Hepatic stellate cell (primary cell): ENCODE data around the gene TMIGD2.
A peak's percentile ranks its signal among the peaks of the same experiment; 100 is the strongest.
"Not testable (repeated sequence)": the region's sequence is repeated elsewhere in the genome, so short reads cannot be mapped to it uniquely, and the experiment has no call there.

Experiments used
- DNase-seq: peaks from one replicate; pipeline ENCODE4 v3.0.0; 2011; ENCODE audit warnings: low spot score

TMIGD2 gene

DNA sequence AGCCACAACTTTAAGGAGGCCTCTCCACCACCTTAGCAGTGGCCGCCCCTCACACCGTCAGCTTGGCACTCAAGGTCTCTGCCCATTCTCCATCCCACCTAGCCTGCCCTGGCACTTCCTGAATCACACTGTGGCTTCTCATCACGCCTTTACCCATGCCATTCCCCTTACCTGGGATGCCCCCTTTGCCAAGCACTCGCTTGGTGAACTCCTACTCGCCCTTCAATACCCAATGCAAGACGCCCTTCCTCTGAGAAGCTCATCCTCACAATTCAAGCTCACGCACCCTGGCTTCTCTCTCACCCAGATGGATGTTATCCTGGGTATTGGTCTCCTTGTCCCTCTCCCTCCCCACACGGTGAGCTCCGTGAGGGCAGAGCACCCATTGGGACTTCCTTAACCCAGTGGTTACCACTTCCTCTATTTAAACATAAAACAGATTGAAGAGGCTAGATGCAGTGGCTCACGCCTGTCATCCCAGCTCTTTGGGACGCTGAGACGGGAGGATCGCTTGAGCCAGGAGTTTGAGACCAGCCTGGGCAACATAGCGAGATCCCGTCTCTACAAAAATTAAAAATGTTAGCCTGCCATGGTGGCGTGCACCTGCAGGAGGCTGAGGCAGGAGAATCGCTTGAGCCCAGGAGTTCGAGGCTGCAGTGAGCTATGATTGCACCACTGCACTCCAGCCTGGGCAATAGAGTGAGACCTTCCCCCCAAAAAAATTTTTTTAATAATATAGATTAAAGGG is 35.8 kb downstream of the TMIGD2 start:
- DNase-seq = no peak

DNA sequence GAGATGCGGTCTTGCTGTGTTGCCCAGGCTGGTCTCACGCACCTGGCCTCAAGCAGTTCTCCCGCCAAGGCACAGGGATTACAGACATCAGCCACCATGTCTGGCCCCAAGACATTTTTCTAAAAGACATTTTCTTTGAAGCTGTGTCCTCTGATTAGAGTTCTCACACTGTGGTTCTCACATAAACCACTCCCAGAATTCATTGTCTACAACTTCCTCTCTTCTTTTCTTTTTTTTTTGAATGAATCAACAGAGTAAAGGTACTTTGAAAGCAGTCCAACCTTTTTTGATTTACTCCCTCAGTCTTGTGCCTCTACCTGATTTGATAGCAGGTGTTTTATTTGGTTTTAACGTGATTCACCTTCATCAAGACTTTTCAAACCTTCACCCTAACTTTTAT is 37.4 kb downstream of the TMIGD2 start:
- no peak for DNase-seq

DNA sequence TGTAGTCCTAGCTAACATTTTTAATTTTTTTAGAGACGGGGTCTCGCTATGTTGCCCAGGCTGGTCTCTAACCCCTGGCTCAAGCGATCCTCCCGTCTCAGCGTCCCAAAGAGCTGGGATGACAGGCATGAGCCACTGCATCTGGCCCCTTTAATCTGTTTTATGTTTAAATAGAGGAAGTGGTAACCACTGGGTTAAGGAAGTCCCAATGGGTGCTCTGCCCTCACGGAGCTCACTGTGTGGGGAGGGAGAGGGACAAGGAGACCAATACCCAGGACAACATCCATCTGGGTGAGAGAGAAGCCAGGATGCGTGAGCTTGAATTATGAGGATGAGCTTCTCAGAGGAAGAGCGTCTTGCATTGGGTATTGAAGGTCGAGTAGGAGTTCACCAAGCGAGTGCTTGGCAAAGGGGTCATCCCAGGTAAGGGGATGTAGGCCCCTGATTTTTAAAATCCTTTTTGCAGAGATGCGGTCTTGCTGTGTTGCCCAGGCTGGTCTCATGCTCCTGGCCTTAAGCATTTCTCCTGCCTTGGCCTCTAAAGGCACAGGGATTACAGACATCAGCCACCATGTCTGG is 41.5 kb downstream of the TMIGD2 start:
- no peak for DNase-seq

DNA sequence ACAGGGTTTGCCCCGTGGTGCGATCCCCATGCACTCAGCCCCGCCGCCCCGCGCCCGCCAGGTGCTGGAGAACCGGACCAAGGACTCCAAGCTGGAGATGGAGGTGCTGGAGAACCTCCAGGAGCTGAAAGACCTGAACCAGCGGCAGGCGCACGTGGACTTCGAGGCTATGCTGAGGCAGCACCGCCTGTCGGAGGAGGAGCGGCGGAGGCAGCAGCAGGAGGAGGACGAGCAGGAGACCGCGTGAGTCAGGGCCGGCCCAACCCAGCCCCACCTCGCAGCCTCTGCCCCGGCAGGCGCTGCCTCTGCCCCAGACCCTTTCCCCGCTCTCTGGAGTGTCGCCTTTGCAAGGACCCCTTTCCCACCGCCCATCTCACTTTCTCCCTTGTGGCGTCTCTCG is 44.0 kb downstream of the TMIGD2 start:
- no peak for DNase-seq

DNA sequence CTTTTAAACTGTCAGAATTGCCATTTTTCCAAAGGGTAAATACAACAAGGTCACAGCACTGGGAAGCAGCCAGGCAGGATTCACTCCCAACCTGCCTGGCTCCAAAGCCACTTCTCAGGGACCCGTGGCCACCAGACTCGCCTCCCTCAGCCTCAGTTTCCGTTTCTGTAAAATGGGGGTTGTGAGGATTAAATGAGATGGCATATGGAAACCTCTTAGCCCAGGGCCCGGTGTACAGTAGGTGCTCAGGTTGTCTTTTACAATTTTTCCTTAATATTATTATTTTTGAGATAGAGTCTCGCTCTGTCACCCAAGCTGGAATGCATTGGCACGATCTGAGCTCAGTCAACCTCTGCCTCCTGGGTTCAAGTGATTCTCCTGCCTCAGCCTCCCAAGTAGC is 45.2 kb downstream of the TMIGD2 start:
- no peak for DNase-seq

DNA sequence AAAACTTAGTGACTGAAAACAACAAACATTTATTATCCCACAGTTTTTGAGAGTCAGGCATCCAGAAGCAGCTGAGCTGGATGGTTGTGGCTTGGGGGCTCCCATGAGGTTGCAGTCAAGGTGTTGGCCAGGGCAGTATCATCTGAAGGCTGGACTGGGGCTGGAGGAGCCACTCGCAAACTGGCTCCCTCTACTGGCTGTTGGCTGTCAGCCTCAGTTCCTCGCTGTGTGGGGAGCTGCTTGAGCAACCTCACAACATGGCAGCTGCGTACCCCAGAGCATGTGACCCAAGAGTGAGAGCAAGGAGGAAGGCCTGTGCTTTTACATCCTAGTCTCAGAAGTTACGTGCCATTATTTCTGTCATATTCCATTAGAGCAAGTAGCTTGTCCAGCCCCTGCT is 45.6 kb downstream of the TMIGD2 start:
- DNase-seq = no peak

DNA sequence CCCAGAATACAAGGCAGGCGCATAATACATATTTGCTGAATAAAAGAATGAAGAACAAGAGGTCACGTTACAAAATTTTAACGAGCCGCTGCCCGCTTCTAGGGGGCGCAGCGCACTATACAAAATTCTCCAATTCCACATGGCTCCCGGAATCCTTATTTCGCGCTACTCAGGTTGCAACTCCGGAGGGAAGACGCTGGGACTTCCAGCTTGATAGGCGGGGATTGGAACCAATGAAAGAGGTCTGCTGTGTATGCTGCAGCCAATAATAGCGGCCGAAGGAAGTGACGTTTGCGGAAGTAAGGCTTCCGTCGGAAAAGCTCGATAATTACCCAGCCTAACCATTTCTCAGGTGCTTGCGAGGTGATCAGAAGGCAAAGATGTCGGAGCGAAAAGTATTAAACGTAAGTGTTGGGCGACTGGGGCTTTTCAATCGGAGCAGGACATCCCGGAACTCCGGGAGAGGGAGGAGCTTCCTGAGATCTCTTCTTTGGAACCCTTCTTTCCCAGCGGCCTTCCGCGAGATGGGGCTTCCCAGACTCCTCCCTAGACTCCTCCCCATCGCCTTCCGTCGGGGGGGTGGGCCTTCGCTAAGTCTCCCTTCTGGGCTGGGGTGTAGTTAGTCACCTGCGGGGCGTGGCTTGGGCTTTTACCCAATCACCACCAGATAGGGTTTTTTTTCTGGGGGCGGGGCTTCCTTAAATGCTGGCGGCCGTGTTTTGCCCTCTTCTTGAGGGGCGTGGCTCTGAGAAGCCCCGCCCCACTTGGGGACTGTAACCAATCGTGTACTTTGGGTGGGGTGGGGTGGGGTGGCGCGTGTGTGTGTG is 55.2 kb downstream of the TMIGD2 start, which contains the start of gene YJU2:
TSS of gene YJU2 (plus strand) at position 314 of the 827 bp plus-strand sequence. CDS start at position 381, 67 bp downstream.
- DNase-seq = peak; percentile 99

DNA sequence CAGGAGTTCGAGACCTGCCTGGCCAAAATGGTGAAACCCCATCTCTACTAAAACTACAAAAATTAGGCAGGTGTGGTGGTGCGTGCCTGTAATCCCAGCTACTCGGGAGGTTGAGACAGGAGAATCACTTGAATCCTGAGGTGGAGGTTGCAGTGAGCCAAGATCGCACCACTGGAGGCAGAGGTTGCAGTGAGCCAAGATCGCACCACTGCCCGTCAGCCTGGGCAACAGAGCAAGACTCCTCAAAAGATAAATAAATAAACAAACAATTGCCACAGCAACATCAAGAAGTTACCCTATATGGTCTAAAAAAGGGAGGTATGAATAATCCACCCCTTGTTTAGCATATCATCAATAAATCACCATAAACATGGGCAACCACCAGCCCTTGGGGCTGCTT is 56.3 kb downstream of the TMIGD2 start:
- not testable (repeated sequence) for DNase-seq
